Measurements from ENCODE around the gene CHST8. TPM values are rescaled to one million over a fixed set of nuclear protein-coding genes. Genes with fewer than 3 reads are reported as not detected.
A peak's percentile ranks its signal among the peaks of the same experiment; 100 is the strongest.

CHST8 gene
- total RNA-seq, 1 donor from 2014 or later, result 26.6 TPM

DNA sequence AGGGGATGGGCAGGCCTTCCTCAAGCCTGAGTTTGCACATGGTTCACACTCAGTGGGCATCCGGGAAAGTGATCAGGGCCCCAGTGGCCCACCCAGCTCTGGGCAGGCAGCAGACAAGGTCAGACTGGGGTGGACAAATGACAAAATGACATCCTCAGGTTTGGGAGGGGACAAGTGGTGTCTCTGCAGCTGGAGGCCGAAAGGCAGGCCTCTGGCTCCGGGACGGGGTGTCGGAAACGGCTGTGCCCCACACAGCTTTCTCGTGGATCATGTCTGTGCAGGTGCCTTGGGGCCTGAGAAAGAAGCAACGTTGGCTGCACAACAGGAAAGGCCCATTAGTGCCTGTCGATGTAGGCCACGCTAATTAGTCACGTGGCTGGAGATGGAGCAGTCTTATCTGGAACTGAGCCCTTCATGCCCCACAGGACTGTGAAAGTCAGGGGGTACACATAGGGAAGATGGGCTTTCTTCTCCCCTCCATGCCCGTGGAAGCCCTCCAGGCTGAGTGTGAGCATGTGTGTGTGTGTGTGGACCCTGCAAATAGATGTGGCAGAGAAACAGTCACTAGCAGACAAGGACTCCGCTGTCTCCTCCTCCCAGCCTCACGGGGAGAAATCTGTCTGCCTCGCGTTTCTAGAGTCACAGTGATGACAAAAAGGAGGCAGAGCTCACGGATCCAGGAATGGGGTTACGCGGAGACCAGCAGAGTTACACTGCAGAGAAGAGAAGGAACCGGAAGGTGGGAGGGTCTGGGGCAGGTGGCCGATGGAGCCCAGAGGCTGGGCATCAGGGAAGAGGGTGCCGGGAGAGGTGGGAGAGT is 44.2 kb downstream of the CHST8 start:
- no peaks in the 10 kb centered on the region for H3K36me3 Mint-ChIP-seq
- no peaks in the 10 kb centered on the region for H3K9me3 Mint-ChIP-seq
- H3K27me3 Mint-ChIP-seq (ENCODE audit: low read depth), result peaks cover 22% of the 10 kb centered on the region
- TF ChIP-seq, protein P1, sequence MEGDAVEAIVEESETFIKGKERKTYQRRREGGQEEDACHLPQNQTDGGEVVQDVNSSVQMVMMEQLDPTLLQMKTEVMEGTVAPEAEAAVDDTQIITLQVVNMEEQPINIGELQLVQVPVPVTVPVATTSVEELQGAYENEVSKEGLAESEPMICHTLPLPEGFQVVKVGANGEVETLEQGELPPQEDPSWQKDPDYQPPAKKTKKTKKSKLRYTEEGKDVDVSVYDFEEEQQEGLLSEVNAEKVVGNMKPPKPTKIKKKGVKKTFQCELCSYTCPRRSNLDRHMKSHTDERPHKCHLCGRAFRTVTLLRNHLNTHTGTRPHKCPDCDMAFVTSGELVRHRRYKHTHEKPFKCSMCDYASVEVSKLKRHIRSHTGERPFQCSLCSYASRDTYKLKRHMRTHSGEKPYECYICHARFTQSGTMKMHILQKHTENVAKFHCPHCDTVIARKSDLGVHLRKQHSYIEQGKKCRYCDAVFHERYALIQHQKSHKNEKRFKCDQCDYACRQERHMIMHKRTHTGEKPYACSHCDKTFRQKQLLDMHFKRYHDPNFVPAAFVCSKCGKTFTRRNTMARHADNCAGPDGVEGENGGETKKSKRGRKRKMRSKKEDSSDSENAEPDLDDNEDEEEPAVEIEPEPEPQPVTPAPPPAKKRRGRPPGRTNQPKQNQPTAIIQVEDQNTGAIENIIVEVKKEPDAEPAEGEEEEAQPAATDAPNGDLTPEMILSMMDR (IDR thresholded peaks at IDR 0.05; ENCODE audit: unreplicated experiment), result no peak
- no peak overlapping the region for H3K27ac Mint-ChIP-seq
- peak in 1 of 2 experiments; percentile 33 for DNase-seq (ENCODE audit: low spot score in 2 of 2, unreplicated experiment in 2 of 2)
- no peaks in the 10 kb centered on the region for H3K4me1 Mint-ChIP-seq
- H3K4me3 Mint-ChIP-seq, result no peak overlapping the region

DNA sequence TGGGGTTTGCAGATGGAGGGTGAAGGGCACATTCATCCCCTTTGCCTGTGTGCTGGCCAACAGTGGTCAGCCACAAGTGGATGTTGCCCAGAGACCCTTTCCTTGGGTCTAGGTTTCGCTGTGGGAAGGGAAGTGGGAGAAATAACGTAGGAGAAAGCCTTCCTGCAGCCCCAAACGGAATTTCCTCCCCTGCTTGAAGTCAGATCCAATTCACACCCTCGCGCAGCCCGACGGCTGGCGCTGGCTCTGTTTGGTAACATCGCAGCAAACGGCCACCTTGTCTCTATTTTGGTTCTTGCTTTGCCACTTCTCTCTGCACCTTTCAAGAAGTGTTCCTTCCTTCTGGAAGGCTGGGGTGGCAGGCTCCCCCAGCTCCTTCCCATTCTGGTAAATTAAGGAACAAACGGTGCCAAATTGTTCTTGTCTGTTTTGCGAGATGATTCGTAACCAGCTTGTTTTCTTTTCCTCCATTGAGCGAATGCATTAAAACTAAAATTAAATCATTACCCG is 45.4 kb downstream of the CHST8 start:
- no peaks in the 10 kb centered on the region for H3K9me3 Mint-ChIP-seq
- H3K4me3 Mint-ChIP-seq, result no peak overlapping the region
- H3K36me3 Mint-ChIP-seq, result no peaks in the 10 kb centered on the region
- peaks cover 26% of the 10 kb centered on the region for H3K27me3 Mint-ChIP-seq (ENCODE audit: low read depth)
- TF ChIP-seq, protein P1 (IDR thresholded peaks at IDR 0.05; ENCODE audit: unreplicated experiment), result no peak
- H3K4me1 Mint-ChIP-seq, result no peaks in the 10 kb centered on the region
- H3K27ac Mint-ChIP-seq, result no peak overlapping the region
- DNase-seq (ENCODE audit: low spot score in 2 of 2, unreplicated experiment in 2 of 2), result peak in 1 of 2 experiments; percentile 26

DNA sequence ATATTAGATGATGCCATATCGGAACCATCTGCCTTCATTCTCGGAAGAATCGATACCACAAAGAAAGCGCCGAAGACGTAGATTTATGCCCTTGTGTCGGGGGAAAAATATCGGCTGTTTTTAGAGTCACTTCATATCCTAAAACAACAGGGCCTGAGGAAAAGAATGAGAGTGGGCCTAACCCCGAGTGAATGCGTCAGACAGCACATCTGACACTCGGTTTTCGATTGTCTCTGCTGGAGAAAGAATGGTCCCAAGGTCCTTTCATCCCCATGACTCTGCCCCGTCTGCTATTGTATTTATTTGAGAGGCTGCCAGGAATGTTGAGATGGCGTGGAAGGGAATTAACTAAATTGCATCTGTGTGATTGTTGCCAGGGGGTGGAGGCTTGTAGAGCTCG is 46.1 kb downstream of the CHST8 start:
- TF ChIP-seq, protein P1 (IDR thresholded peaks at IDR 0.05; ENCODE audit: unreplicated experiment), result no peak
- H3K4me1 Mint-ChIP-seq, result no peaks in the 10 kb centered on the region
- H3K27me3 Mint-ChIP-seq (ENCODE audit: low read depth), result peaks cover 30% of the 10 kb centered on the region
- no peaks in the 10 kb centered on the region for H3K9me3 Mint-ChIP-seq
- DNase-seq (ENCODE audit: low spot score in 2 of 2, unreplicated experiment in 2 of 2), result no peak
- no peaks in the 10 kb centered on the region for H3K36me3 Mint-ChIP-seq
- H3K27ac Mint-ChIP-seq, result no peak overlapping the region
- H3K4me3 Mint-ChIP-seq, result no peak overlapping the region

DNA sequence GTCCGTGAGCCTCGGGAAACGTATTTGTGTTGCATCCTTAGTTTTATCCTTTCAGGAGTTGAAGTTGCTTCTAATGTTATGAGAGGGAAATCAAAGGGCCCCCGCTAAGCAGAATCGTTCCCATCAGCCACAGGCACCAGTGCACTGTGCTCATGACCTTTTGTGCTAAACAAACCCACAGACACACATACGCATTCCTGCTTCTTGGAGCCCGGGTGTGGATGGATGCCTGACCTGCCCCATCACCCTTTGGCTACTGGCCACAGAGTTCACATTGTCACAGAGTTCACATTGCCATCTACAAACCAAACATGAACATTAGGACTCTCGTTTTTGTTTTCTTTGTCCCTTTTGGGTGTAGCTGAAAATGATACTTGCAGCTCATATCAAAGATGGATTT is 47.2 kb downstream of the CHST8 start:
- Mint-ChIP-seq H3K27me3 (ENCODE audit: low read depth) (peaks cover 35% of the 10 kb centered on the region), H3K27ac (no peak overlapping the region), H3K36me3 (no peaks in the 10 kb centered on the region), H3K9me3 (no peaks in the 10 kb centered on the region), H3K4me1 (no peaks in the 10 kb centered on the region), H3K4me3 (no peak overlapping the region)
- TF ChIP-seq, protein P1 (IDR thresholded peaks at IDR 0.05; ENCODE audit: unreplicated experiment), result no peak
- no peak for DNase-seq (ENCODE audit: low spot score in 2 of 2, unreplicated experiment in 2 of 2)

DNA sequence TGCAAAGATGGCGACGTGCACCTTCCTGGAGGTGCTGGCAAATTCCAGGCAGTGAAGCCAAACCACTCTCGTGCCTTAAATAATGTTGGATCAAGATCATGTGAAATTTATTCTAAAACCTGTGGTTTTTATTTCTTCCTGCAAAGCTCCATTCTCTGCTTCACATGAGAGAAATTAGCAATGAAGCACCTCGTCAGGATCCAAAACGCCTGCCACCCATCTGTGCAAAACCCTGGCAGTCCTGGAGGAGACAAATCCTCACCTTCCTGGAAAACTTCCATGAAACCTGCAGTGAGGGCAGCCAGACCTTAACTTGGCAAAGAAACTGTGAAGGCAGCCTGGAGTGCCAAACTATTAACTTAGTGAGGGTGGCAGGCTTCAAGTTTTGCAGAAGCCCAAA is 47.6 kb downstream of the CHST8 start:
- H3K27me3 Mint-ChIP-seq (ENCODE audit: low read depth), result peaks cover 35% of the 10 kb centered on the region
- TF ChIP-seq, protein P1 (IDR thresholded peaks at IDR 0.05; ENCODE audit: unreplicated experiment), result no peak
- no peak overlapping the region for H3K4me3 Mint-ChIP-seq
- H3K4me1 Mint-ChIP-seq, result no peaks in the 10 kb centered on the region
- DNase-seq (ENCODE audit: low spot score in 2 of 2, unreplicated experiment in 2 of 2), result no peak
- no peaks in the 10 kb centered on the region for H3K36me3 Mint-ChIP-seq
- H3K9me3 Mint-ChIP-seq, result no peaks in the 10 kb centered on the region
- no peak overlapping the region for H3K27ac Mint-ChIP-seq

Measured in mesothelial cell of epicardium (in vitro differentiated cells).